ENCODE data around the gene C10orf53. TPM values are rescaled to one million over a fixed set of nuclear protein-coding genes. Genes with fewer than 3 reads are reported as not detected.

Gene C10orf53
- total and polyA plus RNA-seq, 2 donors from 2014 or later: not detected

DNA sequence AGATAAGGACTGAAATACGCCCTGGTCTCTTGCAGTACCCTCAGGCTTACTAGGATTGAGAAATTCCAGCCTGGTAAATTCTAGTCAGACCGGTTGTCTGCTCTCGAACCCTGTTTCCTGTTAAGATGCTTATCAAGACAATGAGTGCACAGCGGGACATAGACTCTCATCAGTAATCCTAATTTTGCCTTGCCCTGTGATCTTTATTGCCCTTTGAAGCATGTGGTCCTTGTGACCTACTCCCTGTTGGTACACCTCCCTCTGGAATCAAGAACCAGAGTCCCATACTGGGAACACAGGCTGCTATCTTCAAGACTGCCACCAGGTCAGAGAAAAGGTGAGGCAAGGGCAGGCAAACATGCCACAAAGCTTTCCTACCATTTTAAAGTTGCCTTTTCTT is 7.2 kb downstream of the C10orf53 start:
- H3K9me3 ChIP-seq (ENCODE audit: control insufficient read depth in 2 of 3, insufficient read depth in 1 of 3, low read length in 3 of 3): no peaks in the 10 kb centered on the region
- no peaks in the 10 kb centered on the region for H3K36me3 ChIP-seq (ENCODE audit: control insufficient read depth in 2 of 3, insufficient read depth in 3 of 3, low read length in 3 of 3)
- no peak overlapping the region for H3K27ac ChIP-seq (ENCODE audit: low read depth in 2 of 2, low read length in 2 of 2)
- no peaks in the 10 kb centered on the region for H3K4me1 ChIP-seq (ENCODE audit: control insufficient read depth in 2 of 3, insufficient read depth in 2 of 3, low read depth in 1 of 3, low read length in 3 of 3)
- DNase-seq: no peak
- TF ChIP-seq, protein P1, sequence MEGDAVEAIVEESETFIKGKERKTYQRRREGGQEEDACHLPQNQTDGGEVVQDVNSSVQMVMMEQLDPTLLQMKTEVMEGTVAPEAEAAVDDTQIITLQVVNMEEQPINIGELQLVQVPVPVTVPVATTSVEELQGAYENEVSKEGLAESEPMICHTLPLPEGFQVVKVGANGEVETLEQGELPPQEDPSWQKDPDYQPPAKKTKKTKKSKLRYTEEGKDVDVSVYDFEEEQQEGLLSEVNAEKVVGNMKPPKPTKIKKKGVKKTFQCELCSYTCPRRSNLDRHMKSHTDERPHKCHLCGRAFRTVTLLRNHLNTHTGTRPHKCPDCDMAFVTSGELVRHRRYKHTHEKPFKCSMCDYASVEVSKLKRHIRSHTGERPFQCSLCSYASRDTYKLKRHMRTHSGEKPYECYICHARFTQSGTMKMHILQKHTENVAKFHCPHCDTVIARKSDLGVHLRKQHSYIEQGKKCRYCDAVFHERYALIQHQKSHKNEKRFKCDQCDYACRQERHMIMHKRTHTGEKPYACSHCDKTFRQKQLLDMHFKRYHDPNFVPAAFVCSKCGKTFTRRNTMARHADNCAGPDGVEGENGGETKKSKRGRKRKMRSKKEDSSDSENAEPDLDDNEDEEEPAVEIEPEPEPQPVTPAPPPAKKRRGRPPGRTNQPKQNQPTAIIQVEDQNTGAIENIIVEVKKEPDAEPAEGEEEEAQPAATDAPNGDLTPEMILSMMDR (IDR thresholded peaks at IDR 0.05; ENCODE audit: borderline replicate concordance, extremely low read depth, insufficient read depth): no peak
- FAIRE-seq: no peak
- H3K9ac ChIP-seq (ENCODE audit: low read length in 3 of 3): no peak overlapping the region
- peaks cover 8% of the 10 kb centered on the region for H3K27me3 ChIP-seq (ENCODE audit: control insufficient read depth, insufficient read depth, low read length)
- intact Hi-C loops (cut with DNase I): no loop called here
- H3K4me3 ChIP-seq (ENCODE audit: low read length in 3 of 3): no peak overlapping the region

DNA sequence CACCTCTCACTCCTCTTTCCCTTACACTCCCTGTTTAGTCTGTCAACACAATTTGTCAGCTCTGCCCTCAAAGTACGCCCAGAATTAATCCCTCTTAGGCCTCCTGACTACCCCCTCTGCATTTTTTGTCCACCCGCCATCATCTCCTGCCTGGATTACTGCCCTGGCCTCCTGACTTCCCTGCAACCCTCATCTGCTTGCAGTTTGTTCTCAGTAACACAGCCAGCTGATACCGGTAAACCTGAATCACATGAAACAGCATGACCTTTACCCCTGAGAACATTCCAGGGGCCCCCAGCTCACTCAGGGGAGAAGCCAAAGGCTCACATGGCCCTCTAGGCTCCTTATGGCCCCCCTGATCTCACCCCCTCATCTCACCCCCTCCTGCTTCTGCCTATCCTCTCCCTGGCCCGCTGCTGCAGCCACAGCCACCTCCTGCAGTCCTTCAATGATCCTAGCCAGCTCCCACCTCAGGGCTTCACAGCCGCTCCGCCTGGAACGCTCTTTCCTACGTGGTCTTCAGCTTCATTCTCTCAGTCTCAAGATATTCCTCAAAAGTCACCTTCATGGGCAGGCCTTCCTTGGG is 8.9 kb downstream of the C10orf53 start:
- Histone ChIP-seq H3K9ac (ENCODE audit: low read length in 3 of 3) (no peak overlapping the region), H3K4me1 (ENCODE audit: control insufficient read depth in 2 of 3, insufficient read depth in 2 of 3, low read depth in 1 of 3, low read length in 3 of 3) (no peaks in the 10 kb centered on the region), H3K27me3 (ENCODE audit: control insufficient read depth, insufficient read depth, low read length) (peaks cover 8% of the 10 kb centered on the region), H3K36me3 (ENCODE audit: control insufficient read depth in 2 of 3, insufficient read depth in 3 of 3, low read length in 3 of 3) (no peaks in the 10 kb centered on the region), H3K27ac (ENCODE audit: low read depth in 2 of 2, low read length in 2 of 2) (no peak overlapping the region), H3K4me3 (ENCODE audit: low read length in 3 of 3) (no peak overlapping the region), H3K9me3 (ENCODE audit: control insufficient read depth in 2 of 3, insufficient read depth in 1 of 3, low read length in 3 of 3) (no peaks in the 10 kb centered on the region)
- TF ChIP-seq, protein P1 (IDR thresholded peaks at IDR 0.05; ENCODE audit: borderline replicate concordance, extremely low read depth, insufficient read depth): no peak
- DNase-seq (peak in 1 of 5 donors; percentile 18), FAIRE-seq (no peak)
- intact Hi-C loops (cut with DNase I): no loop called here

DNA sequence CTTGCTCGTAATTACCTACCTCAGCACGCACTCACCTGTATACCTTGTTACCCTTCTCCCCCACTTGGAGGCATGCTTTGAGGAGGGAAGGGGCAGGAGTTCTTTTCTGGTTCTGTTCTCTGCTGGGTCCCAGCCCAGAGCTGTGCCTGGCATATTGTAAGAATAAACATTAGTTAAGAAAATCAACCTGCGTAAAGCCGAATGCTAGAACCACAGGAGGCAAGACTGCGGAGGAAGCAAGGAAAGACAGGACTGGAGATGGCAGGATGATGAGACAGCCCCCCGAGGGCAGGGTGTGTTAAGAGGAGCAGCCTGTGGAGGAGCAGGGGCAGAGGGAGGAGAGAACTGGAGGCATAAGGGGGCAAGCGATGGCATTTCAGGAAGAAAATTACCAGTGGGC is 9.5 kb downstream of the C10orf53 start:
- no peak overlapping the region for H3K27ac ChIP-seq (ENCODE audit: low read depth in 2 of 2, low read length in 2 of 2)
- no peaks in the 10 kb centered on the region for H3K36me3 ChIP-seq (ENCODE audit: control insufficient read depth in 2 of 3, insufficient read depth in 3 of 3, low read length in 3 of 3)
- no peaks in the 10 kb centered on the region for H3K4me1 ChIP-seq (ENCODE audit: control insufficient read depth in 2 of 3, insufficient read depth in 2 of 3, low read depth in 1 of 3, low read length in 3 of 3)
- FAIRE-seq: no peak
- H3K9ac ChIP-seq (ENCODE audit: low read length in 3 of 3): no peak overlapping the region
- DNase-seq: no peak
- peaks cover 8% of the 10 kb centered on the region for H3K27me3 ChIP-seq (ENCODE audit: control insufficient read depth, insufficient read depth, low read length)
- TF ChIP-seq, protein P1 (IDR thresholded peaks at IDR 0.05; ENCODE audit: borderline replicate concordance, extremely low read depth, insufficient read depth): no peak
- H3K4me3 ChIP-seq (ENCODE audit: low read length in 3 of 3): no peak overlapping the region
- intact Hi-C loops (cut with DNase I): no loop called here
- peaks cover 0 to 3% (median 0%) of the 10 kb centered on the region in 3 donors for H3K9me3 ChIP-seq (ENCODE audit: control insufficient read depth in 2 of 3, insufficient read depth in 1 of 3, low read length in 3 of 3)
